NCI-H187 (cell line): ENCODE data around the gene ANKEF1.
"Not testable (repeated sequence)": the region's sequence is repeated elsewhere in the genome, so short reads cannot be mapped to it uniquely, and the experiment has no call there.

ENCODE experiments used
- DNase-seq, 2 experiments: peaks; one replicate each; lab custom pipeline; 2025; lab: John Stamatoyannopoulos, UW

Gene ANKEF1

GRCh38 chr20:10032269-10032668, 2.5 kb upstream of the ANKEF1 start:
- DNase-seq, result not testable (repeated sequence)

- no peak for DNase-seq
These were observed 709 bp upstream of the ANKEF1 start for GRCh38 chr20:10033905-10034650.

GRCh38 chr20:10036321-10036720, 1.5 kb downstream of the ANKEF1 start:
- DNase-seq, result not testable (repeated sequence)

- no peak for DNase-seq
These were observed 5.5 kb downstream of the ANKEF1 start for GRCh38 chr20:10040070-10040975.

- DNase-seq, result no peak
These were observed 7.3 kb downstream of the ANKEF1 start for GRCh38 chr20:10042086-10042485.

GRCh38 chr20:10047427-10047826, 12.6 kb downstream of the ANKEF1 start:
- no peak for DNase-seq

- no peak for DNase-seq
These were observed 16.4 kb downstream of the ANKEF1 start for GRCh38 chr20:10051185-10051584.

- DNase-seq, result no peak
These were observed 24.2 kb downstream of the ANKEF1 start for GRCh38 chr20:10059006-10059405.

GRCh38 chr20:10060226-10060625, 25.4 kb downstream of the ANKEF1 start:
- DNase-seq, result peak; percentile 91 to 93

- peak; percentile 88 to 95 for DNase-seq
These were observed 26.9 kb downstream of the ANKEF1 start for GRCh38 chr20:10061641-10062040.

GRCh38 chr20:10063482-10063881, 28.7 kb downstream of the ANKEF1 start:
- no peak for DNase-seq

- no peak for DNase-seq
These were observed 29.8 kb downstream of the ANKEF1 start for GRCh38 chr20:10064611-10065010.

- DNase-seq, result no peak
These were observed 30.5 kb downstream of the ANKEF1 start for GRCh38 chr20:10065154-10065833.

- no peak for DNase-seq
These were observed 32.5 kb downstream of the ANKEF1 start for GRCh38 chr20:10067321-10067720.

GRCh38 chr20:10074513-10074912, 39.7 kb downstream of the ANKEF1 start:
- DNase-seq, result peak; percentile 19 to 48

GRCh38 chr20:10075606-10076005, 40.8 kb downstream of the ANKEF1 start:
- DNase-seq, result no peak

- no peak for DNase-seq
These were observed 41.6 kb downstream of the ANKEF1 start for GRCh38 chr20:10076126-10077080.

GRCh38 chr20:10077081-10077471, 42.3 kb downstream of the ANKEF1 start:
- no peak for DNase-seq

GRCh38 chr20:10077886-10078285, 43.1 kb downstream of the ANKEF1 start:
- no peak for DNase-seq

GRCh38 chr20:10078403-10078802, 43.6 kb downstream of the ANKEF1 start:
- DNase-seq, result no peak

- DNase-seq, result no peak
These were observed 45.2 kb downstream of the ANKEF1 start for GRCh38 chr20:10079964-10080363.
